DOHH2 (cell line): ENCODE measurements around the gene PRPF4.
"Not testable (repeated sequence)": the region's sequence is repeated elsewhere in the genome, so short reads cannot be mapped to it uniquely, and the experiment has no call there.

Experiments used
- H3F3A ChIP-seq: fragments of 200-600 bp; sonication (generic), shearing (Covaris generic); 2 replicates; pipeline ENCODE4 v1.6.0; 2016; ENCODE audit warnings: antibody characterized with exemption, mild to moderate bottlenecking; ENCODE audit not compliant: control insufficient read depth, insufficient read depth
- H3K27ac ChIP-seq: fragments of 200-600 bp; sonication (generic); 2 replicates; pipeline ENCODE4 v1.5.1; 2014; ENCODE audit warnings: low read depth, mild to moderate bottlenecking, low read length, moderate library complexity
- H3K27me3 ChIP-seq: fragments of 200-600 bp; sonication (generic); 2 replicates; pipeline ENCODE4 v1.6.1; 2014; ENCODE audit warnings: mild to moderate bottlenecking, low read length, mixed read lengths; ENCODE audit not compliant: control insufficient read depth
- H3K36me3 ChIP-seq: fragments of 200-600 bp; sonication (generic); 2 replicates; pipeline ENCODE4 v1.6.1; 2014; ENCODE audit warnings: mild to moderate bottlenecking, low read length, moderate library complexity, mixed read lengths; ENCODE audit not compliant: control insufficient read depth
- H3K4me1 ChIP-seq: fragments of 200-600 bp; sonication (generic); 2 replicates; pipeline ENCODE4 v1.6.1; 2014; ENCODE audit warnings: mild to moderate bottlenecking, low read length, mixed read lengths; ENCODE audit not compliant: control insufficient read depth
- H3K4me2 ChIP-seq: fragments of 200-600 bp; sonication (generic); 2 replicates; pipeline ENCODE4 v1.6.0; 2014; ENCODE audit warnings: mild to moderate bottlenecking, low read length, moderate library complexity
- H3K4me3 ChIP-seq: fragments of 200-600 bp; sonication (generic); 2 replicates; pipeline ENCODE4 v1.5.1; 2014; ENCODE audit warnings: mild to moderate bottlenecking, low read length, mixed read lengths
- H3K79me2 ChIP-seq: fragments of 200-600 bp; sonication (generic); 2 replicates; pipeline ENCODE4 v1.6.1; 2014; ENCODE audit warnings: mild to moderate bottlenecking, low read length, mixed read lengths; ENCODE audit not compliant: control insufficient read depth
- H3K9me2 ChIP-seq: fragments of 200-600 bp; sonication (generic); replicated peaks from 2 replicates; pipeline ENCODE4 v1.6.1; 2014; ENCODE audit warnings: mild to moderate bottlenecking, low read length, mixed read lengths; ENCODE audit not compliant: control insufficient read depth
- H3K9me3 ChIP-seq: fragments of 200-600 bp; sonication (generic); 2 replicates; pipeline ENCODE4 v1.6.1; 2014; ENCODE audit warnings: antibody characterized with exemption, low read length, mixed read lengths; ENCODE audit not compliant: control insufficient read depth, insufficient read depth
- H4K20me1 ChIP-seq: fragments of 200-600 bp; sonication (generic); 2 replicates; pipeline ENCODE4 v1.6.0; 2014; ENCODE audit warnings: low read depth, mild to moderate bottlenecking, antibody characterized with exemption, low read length, moderate library complexity; ENCODE audit not compliant: control insufficient read depth, insufficient read depth
- EZH2phosphoT487 ChIP-seq: fragments of 200-600 bp; sonication (generic); IDR thresholded peaks from 2 replicates; pipeline ENCODE4 v1.6.1; 2017; ENCODE audit warnings: borderline replicate concordance, mild to moderate bottlenecking, antibody characterized with exemption, low read length, moderate library complexity, mixed read lengths
- TF ChIP-seq, protein P1 (sequence below): fragments of 200-600 bp; sonication (generic); IDR thresholded peaks from one replicate; pipeline ENCODE4 v1.5.1; 2014; ENCODE audit warnings: antibody characterized with exemption, mild to moderate bottlenecking, low read depth, low read length; ENCODE audit not compliant: poor library complexity, severe bottlenecking

Gene PRPF4

DNA sequence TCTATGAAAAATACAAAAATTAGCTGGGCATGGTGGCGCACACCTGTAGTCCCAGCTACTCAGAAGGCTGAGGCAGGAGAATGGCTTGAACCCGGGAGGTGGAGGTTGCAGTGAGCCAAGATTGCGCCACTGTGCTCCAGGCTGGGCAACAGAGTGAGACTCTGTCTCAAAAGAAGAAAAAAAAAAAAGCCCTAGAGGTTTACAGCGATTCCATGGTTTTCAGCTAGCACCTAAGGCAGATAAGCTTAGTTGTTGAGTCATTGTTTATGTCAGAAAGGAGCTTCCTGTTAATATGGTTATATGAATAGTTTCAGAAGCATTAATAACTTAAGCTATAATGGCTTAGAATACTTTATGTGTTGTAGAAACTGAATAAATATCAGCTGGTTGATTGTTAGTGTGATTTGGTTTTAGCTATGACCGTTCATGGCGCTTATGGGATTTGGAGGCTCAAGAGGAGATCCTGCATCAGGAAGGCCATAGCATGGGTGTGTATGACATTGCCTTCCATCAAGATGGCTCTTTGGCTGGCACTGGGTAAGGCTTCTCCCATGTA lies 14.7 kb downstream of the PRPF4 start:
- peaks cover 84% of the 10 kb centered on the region for H3K36me3 ChIP-seq
- H3K9me3 ChIP-seq = no peaks in the 10 kb centered on the region
- H3K27me3 ChIP-seq = no peaks in the 10 kb centered on the region
- H3K4me3 ChIP-seq = no peak overlapping the region
- no peak overlapping the region for H3K27ac ChIP-seq
- H3K9me2 ChIP-seq = no peaks in the 10 kb centered on the region
- no peak for TF ChIP-seq EZH2phosphoT487
- TF ChIP-seq, protein P1, sequence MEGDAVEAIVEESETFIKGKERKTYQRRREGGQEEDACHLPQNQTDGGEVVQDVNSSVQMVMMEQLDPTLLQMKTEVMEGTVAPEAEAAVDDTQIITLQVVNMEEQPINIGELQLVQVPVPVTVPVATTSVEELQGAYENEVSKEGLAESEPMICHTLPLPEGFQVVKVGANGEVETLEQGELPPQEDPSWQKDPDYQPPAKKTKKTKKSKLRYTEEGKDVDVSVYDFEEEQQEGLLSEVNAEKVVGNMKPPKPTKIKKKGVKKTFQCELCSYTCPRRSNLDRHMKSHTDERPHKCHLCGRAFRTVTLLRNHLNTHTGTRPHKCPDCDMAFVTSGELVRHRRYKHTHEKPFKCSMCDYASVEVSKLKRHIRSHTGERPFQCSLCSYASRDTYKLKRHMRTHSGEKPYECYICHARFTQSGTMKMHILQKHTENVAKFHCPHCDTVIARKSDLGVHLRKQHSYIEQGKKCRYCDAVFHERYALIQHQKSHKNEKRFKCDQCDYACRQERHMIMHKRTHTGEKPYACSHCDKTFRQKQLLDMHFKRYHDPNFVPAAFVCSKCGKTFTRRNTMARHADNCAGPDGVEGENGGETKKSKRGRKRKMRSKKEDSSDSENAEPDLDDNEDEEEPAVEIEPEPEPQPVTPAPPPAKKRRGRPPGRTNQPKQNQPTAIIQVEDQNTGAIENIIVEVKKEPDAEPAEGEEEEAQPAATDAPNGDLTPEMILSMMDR = no peak
- H3K4me2 ChIP-seq = no peak overlapping the region
- peaks cover 8% of the 10 kb centered on the region; the same call in 1 of the 2 replicates for H3F3A ChIP-seq
- no peaks in the 10 kb centered on the region for H3K79me2 ChIP-seq
- no peaks in the 10 kb centered on the region for H3K4me1 ChIP-seq
- H4K20me1 ChIP-seq = no peaks in the 10 kb centered on the region

DNA sequence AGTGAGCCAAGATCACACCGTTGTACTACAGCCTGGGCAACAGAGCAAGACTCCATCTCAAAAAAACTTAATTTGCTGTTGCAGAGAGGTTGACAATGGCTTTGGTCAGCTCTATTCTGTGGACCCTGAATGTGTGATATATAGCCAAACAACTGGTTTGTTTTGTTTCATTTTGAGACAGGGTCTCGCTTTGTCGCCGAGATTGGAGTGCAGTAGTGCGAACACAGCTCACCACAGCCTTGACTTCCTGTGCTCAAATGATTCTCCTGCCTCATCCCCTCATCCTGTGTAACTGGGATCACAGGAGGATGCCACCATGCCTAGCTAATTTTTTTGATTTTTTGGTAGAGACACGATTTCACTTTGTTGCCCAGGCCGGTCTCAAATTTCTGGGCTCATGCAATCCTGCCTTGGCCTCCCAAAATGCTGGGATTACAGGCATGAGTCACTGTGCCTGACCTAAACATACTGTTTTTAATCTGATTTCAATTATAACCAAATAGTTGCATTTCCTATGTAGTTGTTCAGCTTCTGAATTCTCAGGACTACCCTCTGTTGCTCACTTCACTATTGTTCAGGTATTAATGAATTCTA lies 17.9 kb downstream of the PRPF4 start:
- Histone ChIP-seq H3K79me2 (no peaks in the 10 kb centered on the region), H3K36me3 (peaks cover 57% of the 10 kb centered on the region), H3K27me3 (no peaks in the 10 kb centered on the region), H3F3A (peaks cover 8% of the 10 kb centered on the region; the same call in 1 of the 2 replicates), H3K27ac (no peak overlapping the region), H3K9me2 (no peaks in the 10 kb centered on the region), H3K4me1 (no peaks in the 10 kb centered on the region), H3K4me2 (no peak overlapping the region), H4K20me1 (no peaks in the 10 kb centered on the region), H3K4me3 (no peak overlapping the region), H3K9me3 (no peaks in the 10 kb centered on the region)
- TF ChIP-seq, protein P1 = no peak
- TF ChIP-seq EZH2phosphoT487 = no peak

DNA sequence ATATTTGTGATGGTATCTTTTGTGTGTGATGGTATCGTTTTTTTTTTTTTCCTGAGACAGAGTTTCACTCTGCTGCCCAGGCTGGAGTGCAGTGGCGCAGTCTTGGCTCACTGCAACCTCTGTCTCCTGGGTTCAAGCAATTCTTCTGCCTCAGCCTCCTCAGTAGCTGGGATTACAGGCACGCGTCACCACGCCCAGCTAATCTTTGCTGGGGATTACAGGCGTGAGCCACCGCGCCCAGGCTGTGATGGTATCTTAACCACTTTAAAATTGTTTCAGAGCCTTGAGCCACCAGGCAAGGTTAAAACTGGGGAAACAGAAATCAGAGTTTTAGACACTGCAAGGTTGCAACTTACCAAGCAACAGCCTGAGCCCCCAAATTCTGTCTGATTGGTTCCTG lies 20.8 kb downstream of the PRPF4 start:
- H3K4me1 ChIP-seq, H3K27me3 ChIP-seq, H3K79me2 ChIP-seq, H4K20me1 ChIP-seq, H3K9me3 ChIP-seq, H3K4me2 ChIP-seq, H3K4me3 ChIP-seq, H3F3A ChIP-seq, H3K27ac ChIP-seq, H3K9me2 ChIP-seq: not testable (repeated sequence)
- peaks cover 31% of the 10 kb centered on the region for H3K36me3 ChIP-seq

DNA sequence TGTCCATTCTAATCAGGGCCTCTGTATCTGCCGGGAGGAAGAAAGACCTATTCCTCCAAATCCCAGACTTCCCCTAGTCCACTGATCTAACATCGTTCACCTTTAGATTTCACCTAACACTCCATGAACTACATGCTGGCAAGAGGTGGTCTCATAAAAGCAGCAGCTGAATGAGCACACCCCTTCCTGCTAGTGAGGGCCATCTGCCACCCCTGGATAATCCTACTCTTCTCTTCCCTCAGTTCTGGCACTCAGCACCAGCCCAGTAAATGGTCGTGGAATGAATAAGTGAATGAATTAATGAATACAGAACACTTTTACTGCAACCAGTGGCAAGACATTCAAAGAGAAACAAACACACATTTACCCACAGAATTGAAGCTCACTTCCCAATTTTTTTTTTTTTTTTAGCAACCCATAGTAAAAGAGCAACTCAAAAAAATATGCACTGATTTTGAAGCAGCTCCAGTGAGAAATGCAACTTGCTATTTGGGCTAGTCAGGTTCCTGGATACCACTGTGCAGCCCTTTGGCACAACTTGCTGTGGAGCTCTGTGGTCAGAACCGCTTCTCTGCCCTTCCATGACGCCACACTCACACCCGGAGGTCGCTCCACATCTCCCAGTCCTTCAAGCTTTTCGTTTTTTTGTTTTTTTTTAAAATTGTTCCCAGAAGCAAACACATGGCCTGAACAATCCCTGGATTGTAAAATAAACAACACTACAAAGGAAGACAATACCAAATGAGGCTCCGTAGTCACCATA lies 21.5 kb downstream of the PRPF4 start:
- no peaks in the 10 kb centered on the region for H4K20me1 ChIP-seq
- H3K4me3 ChIP-seq = no peak overlapping the region
- H3F3A ChIP-seq = peaks cover 8% of the 10 kb centered on the region; the same call in 1 of the 2 replicates
- H3K27ac ChIP-seq = no peak overlapping the region
- no peaks in the 10 kb centered on the region for H3K79me2 ChIP-seq
- no peaks in the 10 kb centered on the region for H3K9me2 ChIP-seq
- H3K9me3 ChIP-seq = no peaks in the 10 kb centered on the region
- peaks cover 23% of the 10 kb centered on the region for H3K36me3 ChIP-seq
- TF ChIP-seq, protein P1 = no peak
- no peak for TF ChIP-seq EZH2phosphoT487
- H3K4me1 ChIP-seq = no peaks in the 10 kb centered on the region
- peaks cover 4% of the 10 kb centered on the region for H3K27me3 ChIP-seq
- no peak overlapping the region for H3K4me2 ChIP-seq
